ENCODE results near the gene PAPSS2.
"Not testable (repeated sequence)": the region's sequence is repeated elsewhere in the genome, so short reads cannot be mapped to it uniquely, and the experiment has no call there.

Gene PAPSS2

GRCh38 chr10:87734987-87735827 is 75.5 kb downstream of the PAPSS2 start:
- peak; percentile 44 for DNase-seq (ENCODE audit: low read depth)
- peak overlapping the region; percentile 9 for H3K4me3 ChIP-seq (ENCODE audit: low read depth, low read length)
- TF ChIP-seq CTCF (IDR thresholded peaks at IDR 0.05; ENCODE audit: low read depth, low read length, missing control alignments), result peak; percentile 83
- in situ Hi-C loops (cut with HindIII; ENCODE audit: low sequenced_read_pairs), result loop anchor here (5.0 kb wide), 1 partner anchor 73 kb away; no protein-coding TSS in a partner anchor

- DNase-seq (ENCODE audit: low read depth); in situ Hi-C loops (cut with HindIII; ENCODE audit: low sequenced_read_pairs); H3K4me3 ChIP-seq (ENCODE audit: low read depth, low read length): not testable (repeated sequence)
Observed at GRCh38 chr10:87738253-87738652, 78.6 kb downstream of the PAPSS2 start.

GRCh38 chr10:87739703-87740102 is 80.0 kb downstream of the PAPSS2 start:
- in situ Hi-C loops (cut with HindIII; ENCODE audit: low sequenced_read_pairs), result no loop called here
- DNase-seq (ENCODE audit: low read depth), result no peak
- no peak overlapping the region for H3K4me3 ChIP-seq (ENCODE audit: low read depth, low read length)
- TF ChIP-seq CTCF (IDR thresholded peaks at IDR 0.05; ENCODE audit: low read depth, low read length, missing control alignments), result no peak

GRCh38 chr10:87740254-87740655 is 80.6 kb downstream of the PAPSS2 start:
- in situ Hi-C loops (cut with HindIII; ENCODE audit: low sequenced_read_pairs), result no loop called here

GRCh38 chr10:87742992-87743610 is 83.4 kb downstream of the PAPSS2 start:
- in situ Hi-C loops (cut with HindIII; ENCODE audit: low sequenced_read_pairs), result not testable (repeated sequence)

More at GRCh38 chr10:87740254-87740655, 80.6 kb downstream of the PAPSS2 start:
- TF ChIP-seq CTCF (IDR thresholded peaks at IDR 0.05; ENCODE audit: low read depth, low read length, missing control alignments), result no peak
- H3K4me3 ChIP-seq (ENCODE audit: low read depth, low read length), result no peak overlapping the region
- no peak for DNase-seq (ENCODE audit: low read depth)

GRCh38 chr10:87744606-87745005 is 84.9 kb downstream of the PAPSS2 start:
- in situ Hi-C loops (cut with HindIII; ENCODE audit: low sequenced_read_pairs), result no loop called here
- no peak overlapping the region for H3K4me3 ChIP-seq (ENCODE audit: low read depth, low read length)
- DNase-seq (ENCODE audit: low read depth), result no peak
- no peak for TF ChIP-seq CTCF (IDR thresholded peaks at IDR 0.05; ENCODE audit: low read depth, low read length, missing control alignments)

More at GRCh38 chr10:87742992-87743610, 83.4 kb downstream of the PAPSS2 start:
- not testable (repeated sequence) for DNase-seq (ENCODE audit: low read depth); H3K4me3 ChIP-seq (ENCODE audit: low read depth, low read length)

GRCh38 chr10:87746911-87747310 is 87.2 kb downstream of the PAPSS2 start:
- TF ChIP-seq CTCF (IDR thresholded peaks at IDR 0.05; ENCODE audit: low read depth, low read length, missing control alignments), result no peak
- DNase-seq (ENCODE audit: low read depth), result no peak
- no peak overlapping the region for H3K4me3 ChIP-seq (ENCODE audit: low read depth, low read length)
- in situ Hi-C loops (cut with HindIII; ENCODE audit: low sequenced_read_pairs), result no loop called here

GRCh38 chr10:87748244-87748643 is 88.6 kb downstream of the PAPSS2 start:
- DNase-seq (ENCODE audit: low read depth); in situ Hi-C loops (cut with HindIII; ENCODE audit: low sequenced_read_pairs); H3K4me3 ChIP-seq (ENCODE audit: low read depth, low read length): not testable (repeated sequence)
